NCI-H446 (cell line): ENCODE results near the gene TMED7.
A peak's percentile ranks its signal among the peaks of the same experiment; 100 is the strongest.

Source experiments
- DNase-seq, 2 experiments: peaks; one replicate each; lab custom pipeline; 2025; lab: John Stamatoyannopoulos, UW

The TMED7 gene

GRCh38 chr5:115627295-115627865 is 1.5 kb upstream of the TMED7 start:
- DNase-seq, result no peak

- DNase-seq, result no peak
These were observed 598 bp upstream of the TMED7 start for GRCh38 chr5:115626445-115626823.

GRCh38 chr5:115624994-115625393 is 842 bp downstream of the TMED7 start:
- DNase-seq, result peak in 1 of 2 experiments; percentile 37

GRCh38 chr5:115623658-115624057 is 2.2 kb downstream of the TMED7 start:
- no peak for DNase-seq

- no peak for DNase-seq
These were observed 4.4 kb downstream of the TMED7 start for GRCh38 chr5:115621365-115621900.

- no peak for DNase-seq
These were observed 8.9 kb downstream of the TMED7 start for GRCh38 chr5:115616892-115617291.

- no peak for DNase-seq
These were observed 9.4 kb downstream of the TMED7 start for GRCh38 chr5:115616472-115616871.

GRCh38 chr5:115611873-115612272 is 14.0 kb downstream of the TMED7 start:
- DNase-seq, result no peak

- DNase-seq, result no peak
These were observed 17.9 kb downstream of the TMED7 start for GRCh38 chr5:115607935-115608334.

- no peak for DNase-seq
These were observed 20.4 kb downstream of the TMED7 start for GRCh38 chr5:115605436-115605835.

- DNase-seq, result peak in 1 of 2 experiments; percentile 42
These were observed 23.2 kb downstream of the TMED7 start for GRCh38 chr5:115602591-115603125.

- DNase-seq, result peak; percentile 21 to 80
These were observed 23.9 kb downstream of the TMED7 start, which contains the start of gene TICAM2 for GRCh38 chr5:115601701-115602590. Gene TICAM2 (minus strand): TSS chr5:115602479. CDS start chr5:115581256, 21,223 bp downstream.

GRCh38 chr5:115600766-115601165 is 25.1 kb downstream of the TMED7 start:
- no peak for DNase-seq

GRCh38 chr5:115599924-115600323 is 25.9 kb downstream of the TMED7 start:
- no peak for DNase-seq

GRCh38 chr5:115599502-115599901 is 26.3 kb downstream of the TMED7 start:
- no peak for DNase-seq

- peak in 1 of 2 experiments; percentile 33 for DNase-seq
These were observed 31.4 kb downstream of the TMED7 start for GRCh38 chr5:115594128-115595047.

GRCh38 chr5:115589043-115589442 is 36.8 kb downstream of the TMED7 start:
- peak; percentile 47 to 69 for DNase-seq

- DNase-seq, result peak in 1 of 2 experiments; percentile 63
These were observed 37.2 kb downstream of the TMED7 start for GRCh38 chr5:115588640-115589039.

GRCh38 chr5:115586525-115587146 is 39.2 kb downstream of the TMED7 start:
- peak in 1 of 2 experiments; percentile 48 for DNase-seq

GRCh38 chr5:115585265-115585664 is 40.6 kb downstream of the TMED7 start:
- DNase-seq, result no peak

GRCh38 chr5:115584501-115584900 is 41.3 kb downstream of the TMED7 start:
- DNase-seq, result no peak
